Glutamatergic neuron (in vitro differentiated cells): ENCODE data around the gene FUT3. TPM values are rescaled to one million over a fixed set of nuclear protein-coding genes. Genes with fewer than 3 reads are reported as not detected.
"Not testable (repeated sequence)": the region's sequence is repeated elsewhere in the genome, so short reads cannot be mapped to it uniquely, and the experiment has no call there.

Experiments
- DNase-seq: peaks from one replicate; pipeline ENCODE4 v3.0.0; 2022
- H3K27ac Mint-ChIP-seq: one replicate; pipeline ENCODE4 v1.8.0; 2020; ENCODE audit warnings: mild to moderate bottlenecking, mixed read lengths, inconsistent platforms; ENCODE audit not compliant: unreplicated experiment
- H3K27me3 Mint-ChIP-seq: one replicate; pipeline ENCODE4 v1.8.0; 2020; ENCODE audit warnings: mild to moderate bottlenecking, moderate library complexity, mixed read lengths, inconsistent platforms; ENCODE audit not compliant: unreplicated experiment
- H3K36me3 Mint-ChIP-seq: one replicate; pipeline ENCODE4 v1.8.0; 2020; ENCODE audit warnings: mild to moderate bottlenecking, mixed read lengths, inconsistent platforms; ENCODE audit not compliant: unreplicated experiment
- H3K4me1 Mint-ChIP-seq: one replicate; pipeline ENCODE4 v1.8.0; 2020; ENCODE audit warnings: mild to moderate bottlenecking, low read depth, mixed read lengths, inconsistent platforms; ENCODE audit not compliant: unreplicated experiment
- H3K4me3 Mint-ChIP-seq: one replicate; pipeline ENCODE4 v1.8.0; 2020; ENCODE audit warnings: mild to moderate bottlenecking, mixed read lengths, inconsistent platforms; ENCODE audit not compliant: unreplicated experiment
- H3K9me3 Mint-ChIP-seq: one replicate; pipeline ENCODE4 v1.8.0; 2020; ENCODE audit warnings: mild to moderate bottlenecking, moderate library complexity, mixed read lengths, inconsistent platforms; ENCODE audit not compliant: unreplicated experiment
- total RNA-seq: library from RNA; stranded (reverse); fragmentation: NEBNext Ultra II Directional; extraction: Animal tissue kit (Norgen Biotek cat#: 25700); gene quantifications from one replicate; pipeline ENCODE4 v1.2.1, GENCODE V29; 2021; ENCODE audit not compliant: unreplicated experiment
- TF ChIP-seq, protein P1 (sequence below): fragments of 200-600 bp; sonication (generic); IDR thresholded peaks from one replicate; pipeline ENCODE4 v1.5.0; 2021; ENCODE audit not compliant: partially characterized antibody, unreplicated experiment

FUT3 gene
- total RNA-seq, 1 donor from 2014 or later, result not detected

DNA sequence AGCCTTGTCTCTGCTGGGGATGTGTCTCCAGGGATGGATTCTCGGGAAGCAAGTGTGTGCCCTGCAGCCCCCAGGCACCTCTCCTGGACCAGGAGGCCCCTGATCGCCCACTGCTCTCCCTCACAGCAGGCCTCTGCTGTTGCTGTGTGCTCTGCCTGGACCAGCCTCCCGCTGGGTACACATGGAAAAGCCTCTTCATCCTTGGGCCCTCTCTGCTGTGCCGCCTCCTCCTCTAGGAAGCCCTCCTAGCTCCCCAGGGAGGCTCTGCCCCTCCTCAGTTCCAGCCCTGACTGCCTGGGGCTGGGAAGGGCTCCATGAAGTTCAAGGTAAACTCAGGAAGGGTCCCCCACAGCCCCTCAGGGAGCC lies 40.3 kb upstream of the FUT3 start:
- Mint-ChIP-seq H3K27ac (no peak overlapping the region), H3K36me3 (no peaks in the 10 kb centered on the region), H3K4me3 (no peak overlapping the region), H3K4me1 (peaks cover 2% of the 10 kb centered on the region), H3K27me3 (peaks cover 3% of the 10 kb centered on the region), H3K9me3 (peaks cover 1% of the 10 kb centered on the region)
- TF ChIP-seq, protein P1, sequence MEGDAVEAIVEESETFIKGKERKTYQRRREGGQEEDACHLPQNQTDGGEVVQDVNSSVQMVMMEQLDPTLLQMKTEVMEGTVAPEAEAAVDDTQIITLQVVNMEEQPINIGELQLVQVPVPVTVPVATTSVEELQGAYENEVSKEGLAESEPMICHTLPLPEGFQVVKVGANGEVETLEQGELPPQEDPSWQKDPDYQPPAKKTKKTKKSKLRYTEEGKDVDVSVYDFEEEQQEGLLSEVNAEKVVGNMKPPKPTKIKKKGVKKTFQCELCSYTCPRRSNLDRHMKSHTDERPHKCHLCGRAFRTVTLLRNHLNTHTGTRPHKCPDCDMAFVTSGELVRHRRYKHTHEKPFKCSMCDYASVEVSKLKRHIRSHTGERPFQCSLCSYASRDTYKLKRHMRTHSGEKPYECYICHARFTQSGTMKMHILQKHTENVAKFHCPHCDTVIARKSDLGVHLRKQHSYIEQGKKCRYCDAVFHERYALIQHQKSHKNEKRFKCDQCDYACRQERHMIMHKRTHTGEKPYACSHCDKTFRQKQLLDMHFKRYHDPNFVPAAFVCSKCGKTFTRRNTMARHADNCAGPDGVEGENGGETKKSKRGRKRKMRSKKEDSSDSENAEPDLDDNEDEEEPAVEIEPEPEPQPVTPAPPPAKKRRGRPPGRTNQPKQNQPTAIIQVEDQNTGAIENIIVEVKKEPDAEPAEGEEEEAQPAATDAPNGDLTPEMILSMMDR, result no peak
- DNase-seq, result no peak

GRCh38 chr19:5890099-5890498 lies 38.9 kb upstream of the FUT3 start:
- Mint-ChIP-seq H3K4me3 (no peak overlapping the region), H3K27ac (no peak overlapping the region), H3K27me3 (peaks cover 3% of the 10 kb centered on the region), H3K36me3 (no peaks in the 10 kb centered on the region), H3K9me3 (peaks cover 3% of the 10 kb centered on the region), H3K4me1 (peaks cover 2% of the 10 kb centered on the region)
- TF ChIP-seq, protein P1, result no peak
- DNase-seq, result no peak

- TF ChIP-seq, protein P1, result no peak
- Mint-ChIP-seq H3K4me3 (no peak overlapping the region), H3K27me3 (peaks cover 3% of the 10 kb centered on the region), H3K27ac (no peak overlapping the region), H3K9me3 (peaks cover 3% of the 10 kb centered on the region), H3K4me1 (peaks cover 2% of the 10 kb centered on the region), H3K36me3 (no peaks in the 10 kb centered on the region)
- DNase-seq, result no peak
Measured at GRCh38 chr19:5889288-5889971, 38.2 kb upstream of the FUT3 start.

- H3K4me3 Mint-ChIP-seq, H3K27me3 Mint-ChIP-seq, H3K27ac Mint-ChIP-seq, H3K9me3 Mint-ChIP-seq, H3K4me1 Mint-ChIP-seq, H3K36me3 Mint-ChIP-seq, DNase-seq: not testable (repeated sequence)
Measured at GRCh38 chr19:5884065-5884811, 33.0 kb upstream of the FUT3 start.

DNA sequence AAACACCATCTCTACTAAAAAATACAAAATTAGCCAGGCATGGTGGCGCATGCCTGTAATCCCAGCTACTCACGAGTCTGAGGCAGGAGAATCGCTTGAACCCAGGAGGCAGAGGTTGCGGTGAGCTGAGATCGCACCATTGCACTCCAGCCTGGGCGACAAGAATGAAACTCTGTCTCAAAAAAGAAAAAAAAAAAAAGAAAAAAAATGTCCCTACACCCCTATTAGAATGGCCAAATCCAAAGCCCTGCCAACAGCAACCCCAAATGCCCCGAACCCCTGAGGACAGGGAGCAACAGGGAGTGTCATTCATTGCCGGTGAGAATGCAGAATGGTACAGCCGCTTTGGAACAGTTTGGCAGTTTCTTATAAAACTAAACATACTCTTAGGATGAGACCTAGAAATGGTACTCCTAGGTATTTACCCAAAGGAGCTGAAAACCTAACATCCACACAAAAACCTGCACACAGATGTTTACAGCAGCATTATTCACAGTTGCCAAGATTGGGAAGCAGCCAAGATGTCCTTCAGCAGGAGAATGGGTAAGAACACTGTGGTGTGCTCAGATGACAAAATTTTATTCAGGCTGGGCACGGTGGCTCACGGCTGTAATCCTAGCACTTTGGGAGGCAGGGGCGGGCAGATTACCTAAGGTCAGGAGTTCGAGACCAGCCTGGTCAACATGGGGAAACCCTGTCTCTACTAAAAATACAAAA lies 32.1 kb upstream of the FUT3 start:
- H3K27me3 Mint-ChIP-seq, DNase-seq, H3K9me3 Mint-ChIP-seq, H3K36me3 Mint-ChIP-seq, H3K4me3 Mint-ChIP-seq, H3K27ac Mint-ChIP-seq, H3K4me1 Mint-ChIP-seq: not testable (repeated sequence)
